HG03378 (cell line): ENCODE measurements around the gene OTUB2.
"Not testable (repeated sequence)": the region's sequence is repeated elsewhere in the genome, so short reads cannot be mapped to it uniquely, and the experiment has no call there.

Experiments
- ATAC-seq: cut with Tn5 transposase; IDR thresholded peaks from one replicate; pipeline ENCODE4 v1.9.1; 2021; ENCODE audit warnings: mild to moderate bottlenecking, moderate library complexity; ENCODE audit not compliant: unreplicated experiment

Gene OTUB2

GRCh38 chr14:94052662-94053061 lies 26.5 kb downstream of the OTUB2 start:
- no peak for ATAC-seq

GRCh38 chr14:94054401-94054800 lies 28.3 kb downstream of the OTUB2 start:
- ATAC-seq, result no peak

- ATAC-seq, result no peak
Observed at GRCh38 chr14:94054936-94055335, 28.8 kb downstream of the OTUB2 start.

GRCh38 chr14:94056579-94057308 lies 30.6 kb downstream of the OTUB2 start:
- ATAC-seq, result no peak

GRCh38 chr14:94058128-94058673 lies 32.1 kb downstream of the OTUB2 start:
- ATAC-seq, result no peak

- no peak for ATAC-seq
Observed at GRCh38 chr14:94058674-94059138, 32.6 kb downstream of the OTUB2 start.

GRCh38 chr14:94059998-94060397 lies 33.9 kb downstream of the OTUB2 start:
- no peak for ATAC-seq

- no peak for ATAC-seq
Observed at GRCh38 chr14:94062344-94062940, 36.3 kb downstream of the OTUB2 start.

- ATAC-seq, result no peak
Observed at GRCh38 chr14:94066089-94066676, 40.0 kb downstream of the OTUB2 start.

- not testable (repeated sequence) for ATAC-seq
Observed at GRCh38 chr14:94072076-94072475, 45.9 kb downstream of the OTUB2 start.

GRCh38 chr14:94074534-94074933 lies 48.4 kb downstream of the OTUB2 start:
- ATAC-seq, result no peak

- no peak for ATAC-seq
Observed at GRCh38 chr14:94075008-94075407, 48.9 kb downstream of the OTUB2 start.

GRCh38 chr14:94077111-94077821 lies 51.1 kb downstream of the OTUB2 start:
- no peak for ATAC-seq

GRCh38 chr14:94077823-94078222 lies 51.7 kb downstream of the OTUB2 start:
- no peak for ATAC-seq

- no peak for ATAC-seq
Observed at GRCh38 chr14:94079891-94080620, 53.9 kb downstream of the OTUB2 start.

- peak; percentile 89 for ATAC-seq
Observed at GRCh38 chr14:94080621-94081385, 54.7 kb downstream of the OTUB2 start, which contains the start of the genes DDX24 and IFI27L1. DDX24 (minus strand) TSS chr14:94081202; CDS start chr14:94079742, 1,460 bp downstream. IFI27L1 (plus strand) TSS chr14:94081310; CDS start chr14:94096938, 15,628 bp downstream.

GRCh38 chr14:94081386-94081820 lies 55.3 kb downstream of the OTUB2 start:
- ATAC-seq, result peak; percentile 27

GRCh38 chr14:94087891-94088290 lies 61.8 kb downstream of the OTUB2 start:
- ATAC-seq, result no peak

GRCh38 chr14:94088516-94088915 lies 62.4 kb downstream of the OTUB2 start:
- no peak for ATAC-seq
